ENCODE data around the gene GRHL1.

Gene GRHL1

DNA sequence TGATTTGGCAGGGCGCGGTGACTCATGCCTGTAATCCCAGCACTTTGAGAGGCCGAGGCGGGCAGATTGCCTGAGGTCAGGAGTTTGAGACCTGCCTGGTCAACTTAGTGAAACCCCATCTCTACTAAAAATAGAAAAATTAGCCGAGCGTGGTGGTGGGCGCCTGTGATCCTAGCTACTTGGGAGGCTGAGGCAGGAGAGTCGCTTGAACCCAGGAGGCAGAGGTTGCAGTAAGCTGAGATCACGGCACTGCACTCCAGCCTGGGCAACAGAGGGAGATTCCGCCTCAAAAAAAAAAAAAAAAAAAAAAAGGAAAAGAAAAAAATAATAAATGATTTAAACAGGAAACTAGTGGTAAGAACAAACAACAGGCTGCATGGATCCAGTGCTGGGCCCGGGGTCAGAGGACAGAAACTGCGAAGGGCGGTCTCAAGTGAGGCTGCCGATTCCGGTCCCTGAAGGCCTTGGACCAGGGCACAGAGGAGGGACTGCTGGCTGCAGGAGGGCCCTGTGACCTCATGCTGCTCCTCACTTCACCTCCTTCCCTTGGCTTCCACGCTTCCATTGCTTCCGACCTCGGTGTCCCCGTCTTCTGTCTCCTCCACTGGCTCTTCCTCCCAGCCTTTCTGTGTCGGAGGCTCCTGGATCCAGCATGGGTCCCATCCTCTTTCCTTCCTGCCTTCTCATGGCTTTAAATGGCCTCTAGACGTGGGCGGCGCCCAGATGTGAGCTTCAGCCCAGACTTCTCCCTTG lies 2.1 kb upstream of the GRHL1 start:
- no peak for DNase-seq (ENCODE audit: low spot score)

DNA sequence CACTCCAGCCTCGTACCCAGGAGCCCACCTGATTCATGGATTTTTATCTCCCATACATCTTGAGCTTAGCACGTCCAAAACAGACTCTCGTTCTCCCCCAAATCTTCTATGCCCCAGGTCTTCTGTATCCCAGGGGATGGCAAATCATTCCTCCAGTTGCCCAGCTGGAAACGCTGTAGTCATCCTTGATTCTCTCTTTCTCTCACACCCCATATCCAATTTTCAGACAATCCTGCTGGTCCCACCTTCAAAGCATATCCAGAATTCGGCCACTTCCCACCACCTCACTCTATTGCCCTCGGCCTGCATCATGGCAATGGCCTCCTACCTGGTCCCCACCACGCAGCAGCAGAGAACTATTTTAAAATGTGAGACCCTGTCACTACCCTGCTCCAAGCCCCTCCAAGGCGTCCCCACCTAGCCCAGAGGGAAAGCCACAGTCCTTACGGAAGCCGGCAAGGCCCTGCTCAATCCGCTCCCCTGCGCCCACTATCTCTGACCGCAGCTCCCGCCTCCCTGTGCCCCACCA lies 1.4 kb upstream of the GRHL1 start:
- DNase-seq (ENCODE audit: low spot score), result no peak

- peak; percentile 2 for DNase-seq (ENCODE audit: low spot score)
Observed at GRCh38 chr2:9950521-9951271, 797 bp upstream of the GRHL1 start.

DNA sequence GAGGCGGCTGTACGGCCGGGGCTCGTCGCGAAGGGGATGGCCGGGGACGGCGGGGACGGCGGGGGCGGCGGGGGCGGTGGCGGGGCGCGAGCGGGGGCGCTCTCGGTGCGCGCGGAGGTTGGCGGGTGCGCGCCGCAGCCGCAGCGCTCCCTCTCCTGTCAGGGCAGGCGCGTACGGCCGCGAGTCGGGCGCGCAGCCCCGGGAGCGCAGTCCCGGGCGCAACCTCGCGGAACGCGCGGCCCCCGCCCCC lies 296 bp upstream of the GRHL1 start:
- DNase-seq (ENCODE audit: low spot score), result no peak

DNA sequence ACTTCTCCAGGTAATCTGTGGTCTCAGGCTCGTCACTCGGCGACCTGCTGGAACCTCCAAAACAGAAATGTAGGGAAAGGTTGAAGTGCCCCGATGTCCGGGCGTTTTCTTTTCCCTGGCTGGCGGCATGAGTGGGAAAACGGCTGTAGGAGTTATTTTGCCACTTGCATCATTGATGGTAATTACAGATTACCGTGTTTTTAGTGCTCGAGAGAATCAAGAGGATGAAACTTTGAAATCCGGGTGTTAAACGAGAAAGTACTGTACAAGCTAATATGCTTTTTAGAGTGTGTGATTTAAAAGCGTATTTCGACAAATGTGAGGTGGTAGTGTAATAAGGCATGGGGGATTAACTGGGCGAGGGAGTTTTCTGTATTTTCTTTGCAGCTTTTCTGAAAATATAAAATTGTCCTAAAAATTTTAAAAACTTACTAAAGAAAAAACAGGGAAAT lies 819 bp downstream of the GRHL1 start:
- DNase-seq (ENCODE audit: low spot score), result no peak

DNA sequence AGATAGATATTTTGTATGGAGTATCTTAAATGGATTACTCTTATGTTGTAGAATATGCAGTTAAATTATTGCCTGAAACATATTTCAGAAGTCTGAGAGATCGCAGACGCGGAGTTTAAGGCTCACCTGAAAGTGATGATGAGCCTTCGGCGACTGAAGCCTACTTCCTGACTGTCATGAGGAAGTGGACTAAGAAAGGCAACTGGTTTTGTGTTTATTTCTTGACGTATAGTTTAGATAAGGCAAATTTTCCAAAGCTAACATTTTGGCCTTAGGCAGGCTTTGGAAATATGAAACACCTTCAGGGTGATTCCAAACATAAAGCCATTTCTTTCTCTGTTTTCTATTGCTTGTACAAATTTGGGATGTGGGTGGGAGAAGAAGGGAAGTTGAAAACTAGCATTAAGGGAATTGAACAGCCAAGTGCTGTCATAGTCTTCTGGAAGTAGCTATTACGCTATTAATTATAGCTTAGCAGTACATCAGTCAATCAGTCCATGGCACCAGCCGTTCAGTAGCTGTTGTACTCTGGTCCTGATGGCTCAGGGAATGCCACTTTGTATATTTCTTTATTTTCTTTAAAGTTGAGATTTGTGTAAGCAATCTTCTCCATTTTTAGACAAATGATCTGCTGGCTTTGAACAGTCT lies 1.5 kb downstream of the GRHL1 start:
- DNase-seq (ENCODE audit: low spot score), result no peak

- DNase-seq (ENCODE audit: low spot score), result no peak
Observed at GRCh38 chr2:9954136-9954535, 2.6 kb downstream of the GRHL1 start.

DNA sequence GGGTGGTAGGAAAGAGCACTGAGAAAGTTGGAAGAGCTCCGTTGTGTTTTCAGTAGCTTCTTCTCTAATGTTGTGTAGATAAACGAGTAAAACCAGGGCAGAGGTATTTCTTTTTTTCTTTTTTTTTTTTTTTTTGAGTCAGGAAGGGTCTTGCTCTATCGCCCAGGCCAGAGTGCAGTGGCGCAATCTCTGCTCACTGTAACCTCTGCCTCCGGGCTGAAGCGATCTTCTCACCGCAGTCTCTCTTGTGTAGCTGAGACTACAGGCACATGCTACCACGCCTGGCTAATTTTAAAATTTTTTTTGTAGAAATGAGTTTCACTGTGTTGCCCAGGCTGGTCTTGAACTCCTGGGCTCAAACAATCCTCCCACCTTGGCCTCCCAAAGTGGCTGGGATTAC lies 6.6 kb downstream of the GRHL1 start:
- DNase-seq (ENCODE audit: low spot score), result no peak

DNA sequence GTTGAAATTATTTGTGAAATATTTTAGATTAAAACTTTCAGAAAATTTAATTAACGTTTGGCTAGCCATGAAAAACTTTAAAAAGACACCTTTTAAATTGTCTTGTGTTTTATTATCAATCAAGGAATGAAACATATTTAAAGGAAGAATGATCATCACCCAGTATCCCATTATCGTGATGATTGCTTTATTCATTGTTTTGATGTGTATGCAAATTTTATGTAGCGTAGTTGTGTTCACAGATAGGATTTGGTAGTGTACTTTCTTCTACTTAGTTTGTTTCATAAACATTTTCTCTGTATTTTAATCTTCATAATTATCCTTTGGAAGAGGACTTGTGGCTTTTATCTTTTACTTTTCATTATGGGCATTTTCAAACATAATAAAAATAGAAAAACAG lies 7.8 kb downstream of the GRHL1 start:
- no peak for DNase-seq (ENCODE audit: low spot score)

DNA sequence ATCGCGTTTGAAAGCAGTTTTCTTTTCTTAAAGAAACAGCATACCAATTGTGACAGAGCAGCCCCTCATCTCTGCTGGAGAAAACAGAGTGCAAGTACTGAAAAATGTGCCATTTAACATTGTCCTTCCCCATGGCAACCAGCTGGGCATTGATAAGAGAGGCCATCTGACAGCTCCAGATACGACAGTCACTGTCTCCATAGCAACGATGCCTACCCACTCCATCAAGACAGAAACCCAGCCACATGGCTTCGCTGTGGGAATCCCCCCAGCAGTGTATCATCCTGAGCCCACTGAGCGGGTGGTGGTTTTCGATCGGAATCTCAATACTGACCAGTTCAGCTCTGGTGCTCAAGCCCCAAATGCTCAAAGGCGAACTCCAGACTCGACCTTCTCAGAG lies 9.5 kb downstream of the GRHL1 start:
- DNase-seq (ENCODE audit: low spot score), result no peak

DNA sequence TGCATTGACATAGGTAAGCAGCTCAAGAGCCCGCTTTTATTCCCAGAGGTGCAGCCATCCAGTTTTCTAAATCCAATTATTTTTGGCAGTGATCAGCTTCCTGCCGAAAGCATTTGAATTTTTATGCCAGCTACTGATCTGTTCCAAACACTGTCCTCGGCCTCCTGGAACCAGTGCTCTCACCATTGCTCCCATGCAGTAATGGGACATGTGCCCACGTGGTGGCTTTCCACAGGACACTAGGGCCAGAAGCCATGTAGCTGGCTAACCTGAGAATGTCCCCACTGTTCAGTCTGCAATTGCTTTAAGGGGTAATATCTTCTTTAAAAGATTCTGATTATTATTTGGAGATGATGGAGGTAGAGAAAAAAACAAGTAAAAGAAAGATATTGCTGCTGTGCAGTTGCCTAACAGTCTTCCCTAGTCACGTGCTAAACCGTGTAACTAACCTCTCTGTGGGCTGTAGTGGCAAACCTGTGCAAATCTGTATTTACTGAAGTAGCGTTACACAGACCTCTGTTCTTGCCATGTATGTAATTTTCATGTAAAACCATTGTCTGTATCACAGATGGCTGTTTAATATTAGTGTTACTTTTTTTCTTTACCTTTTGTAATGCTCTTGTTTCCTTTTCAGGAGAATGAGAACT lies 13.0 kb downstream of the GRHL1 start:
- DNase-seq (ENCODE audit: low spot score), result no peak

DNA sequence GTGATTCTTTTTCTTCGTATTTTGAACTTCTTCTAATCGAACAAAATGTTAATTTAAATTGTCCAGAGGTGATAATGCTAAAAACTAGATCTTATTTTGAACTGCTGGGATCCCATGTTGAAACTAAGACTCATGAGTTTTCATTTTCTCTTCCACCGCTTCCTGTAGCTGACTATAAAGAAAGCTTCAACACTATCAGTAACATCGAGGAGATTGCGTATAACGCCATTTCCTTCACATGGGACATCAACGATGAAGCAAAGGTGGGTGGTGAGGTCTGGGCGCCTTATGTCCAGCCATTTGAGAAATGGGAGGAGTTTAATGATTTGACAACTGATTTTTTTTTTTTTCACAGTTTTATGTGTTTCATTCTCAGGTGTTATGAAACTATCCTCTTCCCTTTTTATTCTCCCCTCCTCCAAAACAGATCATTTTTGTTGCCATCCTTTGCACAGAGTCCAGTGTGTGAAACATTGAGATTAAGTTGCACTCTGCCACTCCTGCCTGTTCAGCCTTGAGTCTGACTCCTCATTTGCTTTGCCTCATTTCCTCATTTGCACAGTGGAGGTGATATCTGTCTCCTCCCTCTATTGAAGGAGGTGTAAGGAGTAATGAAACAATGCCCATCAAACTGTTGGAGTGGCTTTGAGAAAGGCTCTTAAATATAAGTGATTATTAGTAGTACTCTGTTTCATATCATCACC lies 13.8 kb downstream of the GRHL1 start:
- DNase-seq (ENCODE audit: low spot score), result no peak

DNA sequence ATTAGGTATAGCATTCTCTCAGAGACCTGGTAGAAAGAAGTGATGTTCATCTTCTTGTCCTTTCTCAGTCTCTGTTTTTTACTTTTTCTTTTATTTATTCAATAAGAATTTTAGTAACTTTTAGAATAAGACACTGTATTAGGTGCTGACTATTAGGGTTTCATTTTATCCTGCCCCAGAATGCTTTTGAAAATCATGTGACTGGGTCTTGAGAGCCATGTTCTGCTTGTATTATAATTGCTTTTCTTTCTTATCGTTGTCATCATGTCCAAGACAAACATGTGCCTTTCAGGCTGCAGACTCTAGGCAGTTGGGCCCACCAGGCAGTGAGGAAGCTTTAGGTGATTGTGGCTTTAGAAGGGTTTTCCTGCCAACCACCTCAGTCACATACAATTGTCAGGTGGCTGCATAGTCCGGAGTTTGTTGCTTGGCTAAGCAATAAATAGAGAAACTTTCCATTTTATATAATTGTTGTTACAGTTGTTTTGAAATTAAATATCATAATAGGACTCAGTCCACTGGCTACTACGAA lies 15.1 kb downstream of the GRHL1 start:
- DNase-seq (ENCODE audit: low spot score), result no peak

DNA sequence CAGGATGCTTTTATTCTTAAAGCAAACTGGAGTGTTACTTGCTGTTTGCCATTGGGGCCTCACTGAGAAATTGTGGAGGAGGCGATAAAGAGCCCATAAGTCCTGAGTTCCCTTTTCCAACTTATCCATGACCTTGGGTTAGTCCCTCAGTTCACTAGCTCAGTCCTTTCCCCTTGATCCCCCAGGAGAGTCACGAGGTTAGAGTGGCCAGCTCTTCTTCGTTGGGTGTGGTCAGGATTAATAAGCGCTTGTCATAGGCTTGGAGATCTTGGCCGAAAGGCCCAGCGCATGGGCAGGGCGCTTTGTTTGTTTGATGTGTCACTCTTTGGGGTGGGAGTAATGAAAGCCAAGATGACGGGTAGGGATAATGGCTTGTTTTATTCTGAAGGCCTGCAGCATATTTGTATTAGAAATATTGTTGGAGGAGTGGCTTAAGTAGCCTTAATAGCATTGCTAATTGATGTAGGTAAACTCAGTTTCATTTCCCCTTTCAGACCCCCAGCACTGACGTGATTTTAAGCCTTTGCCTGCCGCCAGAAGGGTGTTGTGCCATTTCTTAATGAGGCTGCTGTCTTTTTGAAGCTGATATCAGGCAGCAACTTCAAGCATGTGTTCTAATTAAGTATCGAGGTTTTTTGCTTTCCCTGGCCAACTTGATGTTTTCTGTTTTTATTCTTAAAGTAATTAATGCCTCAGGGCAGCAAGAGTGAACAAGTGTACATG lies 15.7 kb downstream of the GRHL1 start:
- no peak for DNase-seq (ENCODE audit: low spot score)

DNA sequence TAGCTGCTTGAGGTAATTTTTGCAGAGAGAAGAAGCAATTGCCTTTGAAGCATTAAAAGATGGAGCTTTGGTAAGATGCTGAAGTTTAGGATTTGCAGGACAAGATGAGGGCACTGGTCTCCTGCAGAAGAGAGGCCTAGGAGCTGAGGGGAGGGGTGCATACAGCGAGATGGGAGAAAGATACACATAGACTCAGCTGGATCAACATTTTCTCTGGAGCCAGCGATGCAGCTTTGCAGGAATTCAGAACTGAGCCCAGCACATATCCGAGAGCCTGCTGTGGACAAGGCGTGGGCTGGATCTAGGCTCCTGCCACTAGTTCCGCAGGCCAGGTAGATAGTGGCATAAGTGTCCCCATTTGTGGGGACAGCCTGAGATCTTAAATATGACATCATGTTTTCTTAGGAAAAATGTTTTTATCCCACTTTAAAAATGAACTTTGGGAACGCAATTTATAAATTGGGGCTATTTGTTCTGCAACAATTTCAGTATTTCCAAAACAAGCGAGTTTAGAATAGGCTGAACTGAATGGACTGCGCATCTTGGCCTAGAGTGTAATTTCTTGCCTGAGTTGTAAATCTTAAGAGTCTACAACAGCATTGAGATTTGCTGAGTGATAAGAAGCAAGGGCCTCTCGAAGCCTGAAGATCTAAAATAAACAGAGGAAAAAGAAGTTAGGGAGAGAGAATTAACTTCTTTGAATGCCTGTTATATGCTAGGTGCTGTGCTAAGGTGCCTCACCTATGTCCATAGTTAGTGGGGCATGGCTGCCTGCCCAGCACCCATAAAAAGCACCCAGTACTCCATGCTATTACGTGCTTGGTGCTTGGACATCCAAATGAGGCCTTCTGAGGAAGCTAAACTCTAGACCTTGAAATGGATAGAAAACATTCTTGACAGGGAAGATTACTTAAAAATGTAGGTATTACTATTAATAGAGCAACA lies 17.3 kb downstream of the GRHL1 start:
- DNase-seq (ENCODE audit: low spot score), result no peak

DNA sequence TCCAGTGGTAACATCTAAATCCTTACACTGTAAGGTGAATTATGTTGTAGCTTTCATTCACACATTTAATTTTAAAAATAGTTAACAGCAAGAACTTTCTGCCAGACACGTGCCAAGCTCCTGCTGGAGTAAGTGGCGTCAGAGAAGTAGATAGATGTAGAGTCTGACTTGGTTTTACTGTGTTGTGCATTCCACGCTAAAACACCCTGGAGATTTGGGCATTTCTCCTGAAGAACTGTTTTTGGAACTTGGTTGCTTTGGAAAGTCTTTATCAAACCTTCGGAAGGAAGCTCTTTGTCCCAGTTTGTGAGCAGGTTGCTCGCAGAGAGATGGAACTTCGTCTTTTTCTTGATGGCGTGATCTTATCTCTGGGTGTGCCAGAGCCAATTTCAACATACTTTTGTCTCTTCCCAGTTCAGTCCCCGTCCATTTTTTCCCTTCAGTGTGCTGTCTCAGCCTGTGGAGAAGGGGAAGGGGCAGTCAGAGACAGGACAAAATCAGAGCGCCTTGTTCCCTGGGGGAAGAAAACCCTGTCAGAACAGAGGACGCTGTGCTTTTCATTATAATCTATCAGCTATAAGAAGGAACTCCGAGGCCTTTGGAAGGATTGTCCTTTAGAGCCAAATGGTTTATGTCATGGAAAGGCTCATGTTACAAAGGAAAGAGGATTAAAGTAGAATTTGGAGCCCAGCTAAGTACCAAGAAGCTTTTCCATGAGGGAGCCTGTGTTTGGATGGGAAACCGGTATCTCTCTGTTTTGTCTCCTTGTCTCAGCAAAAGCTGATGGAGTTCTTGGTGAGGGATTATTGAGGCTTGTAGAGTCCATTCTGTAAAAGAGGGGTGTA lies 18.9 kb downstream of the GRHL1 start:
- DNase-seq (ENCODE audit: low spot score), result no peak

GRCh38 chr2:9971105-9971818 lies 19.8 kb downstream of the GRHL1 start:
- DNase-seq (ENCODE audit: low spot score), result no peak

- no peak for DNase-seq (ENCODE audit: low spot score)
Observed at GRCh38 chr2:9971890-9972289, 20.4 kb downstream of the GRHL1 start.

Measured in RKO (cell line).